ENCODE measurements around the gene TUBGCP2.

GRCh38 chr10:133347710-133348517 lies 39.2 kb upstream of the TUBGCP2 start:
- TF ChIP-seq CTCF (IDR thresholded peaks at IDR 0.05 in 4 of 5, conservative IDR thresholded peaks at IDR 0.05 in 1 of 5) = no peak
- TF ChIP-seq POLR2A (IDR thresholded peaks at IDR 0.05) = no peak

All from gastrocnemius medialis (tissue), 4 donors.